Type B pancreatic cell (in vitro differentiated cells): ENCODE measurements around the gene DNAH6. TPM values are rescaled to one million over a fixed set of nuclear protein-coding genes. Genes with fewer than 3 reads are reported as not detected.

Experiments
- DNase-seq: peaks from one replicate; pipeline ENCODE4 v3.0.0; 2021; ENCODE audit warnings: mixed read lengths; ENCODE audit not compliant: unreplicated experiment; ENCODE audit errors: extremely low spot score
- H3K27ac Mint-ChIP-seq: 2 replicates; pipeline ENCODE4 v1.8.0; 2021; ENCODE audit warnings: mild to moderate bottlenecking, mixed read lengths
- H3K27me3 Mint-ChIP-seq: 2 replicates; pipeline ENCODE4 v1.8.0; 2021; ENCODE audit warnings: mixed read lengths
- H3K36me3 Mint-ChIP-seq: 2 replicates; pipeline ENCODE4 v1.8.0; 2021; ENCODE audit warnings: mixed read lengths
- H3K4me1 Mint-ChIP-seq: one replicate; pipeline ENCODE4 v1.8.0; 2021; ENCODE audit warnings: mixed read lengths; ENCODE audit not compliant: unreplicated experiment
- H3K4me3 Mint-ChIP-seq: 2 replicates; pipeline ENCODE4 v1.8.0; 2021; ENCODE audit warnings: mild to moderate bottlenecking, mixed read lengths
- H3K9me3 Mint-ChIP-seq: 2 replicates; pipeline ENCODE4 v1.8.0; 2021; ENCODE audit warnings: mixed read lengths
- CTCF ChIP-seq: fragments of 200-600 bp; sonication (generic); conservative IDR thresholded peaks from 2 replicates; pipeline ENCODE4 v1.5.0; 2021; ENCODE audit warnings: antibody characterized with exemption, mild to moderate bottlenecking
- total RNA-seq: library from RNA; stranded (reverse); gene quantifications from 2 replicates; pipeline ENCODE4 v1.2.1, GENCODE V29; 2021; ENCODE audit warnings: low replicate concordance

The DNAH6 gene
- total RNA-seq, 1 donor from 2014 or later = 3.8 TPM

DNA sequence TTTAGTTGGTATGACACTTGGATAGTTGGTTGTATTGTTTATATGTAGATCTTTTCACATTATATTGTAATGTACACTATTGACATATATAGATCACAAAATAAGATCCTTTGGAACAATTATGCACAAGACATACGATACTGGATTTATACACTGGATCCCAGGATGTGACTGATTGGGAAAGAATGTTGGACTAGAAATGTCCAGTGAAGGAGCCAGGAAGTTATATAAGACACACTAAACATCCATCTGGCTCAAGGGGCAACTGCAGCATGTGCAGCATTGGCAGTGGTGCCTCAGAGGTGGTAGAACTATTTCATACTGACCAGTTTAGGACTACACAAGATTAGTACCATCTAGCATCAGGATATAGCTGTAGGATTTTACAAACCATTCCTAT, 259.7 kb downstream of the DNAH6 start:
- TF ChIP-seq CTCF = no peak
- H3K27ac Mint-ChIP-seq = no peak overlapping the region
- no peaks in the 10 kb centered on the region for H3K4me1 Mint-ChIP-seq
- H3K9me3 Mint-ChIP-seq = peaks cover 7% of the 10 kb centered on the region
- DNase-seq = no peak
- no peaks in the 10 kb centered on the region for H3K27me3 Mint-ChIP-seq
- no peak overlapping the region for H3K4me3 Mint-ChIP-seq
- no peaks in the 10 kb centered on the region for H3K36me3 Mint-ChIP-seq

- H3K36me3 Mint-ChIP-seq = no peaks in the 10 kb centered on the region
These were observed 262.8 kb downstream of the DNAH6 start for GRCh38 chr2:84778911-84779690.

GRCh38 chr2:84779781-84780180, 263.5 kb downstream of the DNAH6 start:
- DNase-seq = no peak
- H3K27ac Mint-ChIP-seq = no peak overlapping the region
- no peaks in the 10 kb centered on the region for H3K27me3 Mint-ChIP-seq
- no peaks in the 10 kb centered on the region for H3K4me1 Mint-ChIP-seq
- H3K36me3 Mint-ChIP-seq = no peaks in the 10 kb centered on the region
- TF ChIP-seq CTCF = no peak
- no peaks in the 10 kb centered on the region for H3K9me3 Mint-ChIP-seq
- no peak overlapping the region for H3K4me3 Mint-ChIP-seq

More at GRCh38 chr2:84778911-84779690, 262.8 kb downstream of the DNAH6 start:
- TF ChIP-seq CTCF = no peak
- no peak for DNase-seq
- no peak overlapping the region for H3K27ac Mint-ChIP-seq
- H3K9me3 Mint-ChIP-seq = no peaks in the 10 kb centered on the region
- no peaks in the 10 kb centered on the region for H3K27me3 Mint-ChIP-seq
- no peaks in the 10 kb centered on the region for H3K4me1 Mint-ChIP-seq
- no peak overlapping the region for H3K4me3 Mint-ChIP-seq

DNA sequence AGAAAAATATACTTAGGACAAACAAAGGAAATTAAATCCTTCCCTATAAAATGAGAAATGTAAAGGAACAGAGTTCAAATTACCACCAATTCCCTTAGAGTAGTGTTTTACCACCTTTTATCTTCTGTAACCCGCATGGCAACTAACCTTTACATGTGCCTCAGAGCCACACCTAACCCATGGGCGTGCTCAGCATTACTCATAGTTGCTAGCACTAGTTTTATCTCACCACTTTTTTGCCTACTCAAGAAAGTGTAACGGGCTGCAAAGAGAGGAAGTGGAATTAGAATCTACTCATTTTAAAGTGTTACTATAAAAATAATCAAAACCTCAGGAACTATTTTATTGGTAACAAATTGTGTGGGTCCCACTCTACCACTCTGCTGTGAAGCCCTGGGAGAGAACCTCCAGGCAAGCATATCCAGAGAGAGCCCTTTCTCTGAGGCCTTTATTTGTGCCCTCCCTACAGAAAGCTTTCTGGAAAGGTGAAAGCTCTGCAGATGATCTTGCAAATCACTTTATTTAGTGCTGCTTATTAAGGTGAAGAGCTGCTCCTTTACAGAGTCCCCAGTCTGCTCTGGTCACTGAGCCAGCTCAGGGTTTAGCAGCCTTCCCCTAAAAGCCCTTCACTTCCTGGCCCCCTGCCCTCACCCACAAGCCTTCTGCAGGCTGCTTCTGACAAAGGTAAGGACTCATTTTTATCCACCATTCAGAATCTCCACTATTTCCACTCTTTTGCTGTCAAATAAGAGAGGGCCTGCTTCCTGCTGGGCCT, 265.8 kb downstream of the DNAH6 start:
- TF ChIP-seq CTCF = no peak
- no peaks in the 10 kb centered on the region for H3K27me3 Mint-ChIP-seq
- no peaks in the 10 kb centered on the region for H3K9me3 Mint-ChIP-seq
- H3K27ac Mint-ChIP-seq = no peak overlapping the region
- no peak for DNase-seq
- H3K36me3 Mint-ChIP-seq = no peaks in the 10 kb centered on the region
- H3K4me3 Mint-ChIP-seq = no peak overlapping the region
- H3K4me1 Mint-ChIP-seq = no peaks in the 10 kb centered on the region

- no peak overlapping the region for H3K4me3 Mint-ChIP-seq
- no peaks in the 10 kb centered on the region for H3K36me3 Mint-ChIP-seq
These were observed 266.6 kb downstream of the DNAH6 start for GRCh38 chr2:84782717-84783442.

More at GRCh38 chr2:84782717-84783442, 266.6 kb downstream of the DNAH6 start:
- Mint-ChIP-seq H3K9me3 (no peaks in the 10 kb centered on the region), H3K27me3 (no peaks in the 10 kb centered on the region), H3K27ac (no peak overlapping the region), H3K4me1 (no peaks in the 10 kb centered on the region)
- no peak for DNase-seq
- no peak for TF ChIP-seq CTCF
